Activated CD4-positive, alpha-beta T cell treated with anti-CD3 and anti-CD28 coated beads, Interleukin-2, Interleukin-4, amounts not matched to agents 100 ng/mL and 50 ng/mL, durations not matched to agents 16 hours and 8 hours (primary cell): ENCODE data around the gene ESR1.

Experiments
- DNase-seq: peaks from one replicate; pipeline ENCODE4 v3.0.0-alpha.2; 2020; ENCODE audit warnings: low spot score

The ESR1 gene

DNA sequence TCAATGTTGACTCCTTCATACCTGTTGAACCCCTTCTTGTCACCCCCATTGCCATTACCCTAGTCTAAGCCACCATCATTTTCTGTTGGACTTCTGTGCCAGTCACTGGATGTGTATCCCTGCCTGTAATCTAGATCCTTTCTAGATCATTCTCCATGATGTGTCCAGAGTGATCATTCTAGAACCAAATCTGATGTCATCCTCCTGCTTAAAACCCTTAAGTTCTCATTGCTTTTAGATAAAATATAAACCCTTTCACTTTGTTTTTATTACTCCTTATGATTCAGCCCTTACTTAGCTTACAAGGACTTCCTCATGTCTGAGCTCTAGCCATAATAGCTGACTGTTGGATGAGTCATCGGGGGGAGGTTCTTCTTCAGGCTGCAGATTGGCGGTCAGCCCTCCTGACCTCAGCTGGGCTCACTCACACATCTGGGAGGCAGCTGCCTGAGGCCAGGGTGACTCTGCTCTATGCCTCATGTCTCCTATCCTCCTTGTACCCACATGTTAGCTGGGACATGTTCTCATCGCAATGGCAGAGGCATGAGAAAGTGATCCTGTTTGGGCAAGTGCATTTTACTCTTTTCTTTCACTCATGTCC lies 287.6 kb downstream of the ESR1 start:
- peak; percentile 35 for DNase-seq

GRCh38 chr6:152096863-152097496 lies 289.5 kb downstream of the ESR1 start:
- DNase-seq: no peak

GRCh38 chr6:152098683-152099082 lies 291.2 kb downstream of the ESR1 start:
- DNase-seq: no peak

- no peak for DNase-seq
Measured at GRCh38 chr6:152099446-152100182, 292.1 kb downstream of the ESR1 start.

DNA sequence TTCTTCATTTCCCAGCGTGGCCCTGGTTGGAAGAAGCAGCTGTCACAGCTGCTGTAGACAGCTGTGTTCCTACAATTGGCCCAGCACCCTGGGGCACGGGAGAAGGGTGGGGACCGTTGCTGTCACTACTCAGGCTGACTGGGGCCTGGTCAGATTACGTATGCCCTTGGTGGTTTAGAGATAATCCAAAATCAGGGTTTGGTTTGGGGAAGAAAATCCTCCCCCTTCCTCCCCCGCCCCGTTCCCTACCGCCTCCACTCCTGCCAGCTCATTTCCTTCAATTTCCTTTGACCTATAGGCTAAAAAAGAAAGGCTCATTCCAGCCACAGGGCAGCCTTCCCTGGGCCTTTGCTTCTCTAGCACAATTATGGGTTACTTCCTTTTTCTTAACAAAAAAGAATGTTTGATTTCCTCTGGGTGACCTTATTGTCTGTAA lies 292.7 kb downstream of the ESR1 start:
- DNase-seq: no peak

GRCh38 chr6:152107973-152108372 lies 300.5 kb downstream of the ESR1 start:
- no peak for DNase-seq

DNA sequence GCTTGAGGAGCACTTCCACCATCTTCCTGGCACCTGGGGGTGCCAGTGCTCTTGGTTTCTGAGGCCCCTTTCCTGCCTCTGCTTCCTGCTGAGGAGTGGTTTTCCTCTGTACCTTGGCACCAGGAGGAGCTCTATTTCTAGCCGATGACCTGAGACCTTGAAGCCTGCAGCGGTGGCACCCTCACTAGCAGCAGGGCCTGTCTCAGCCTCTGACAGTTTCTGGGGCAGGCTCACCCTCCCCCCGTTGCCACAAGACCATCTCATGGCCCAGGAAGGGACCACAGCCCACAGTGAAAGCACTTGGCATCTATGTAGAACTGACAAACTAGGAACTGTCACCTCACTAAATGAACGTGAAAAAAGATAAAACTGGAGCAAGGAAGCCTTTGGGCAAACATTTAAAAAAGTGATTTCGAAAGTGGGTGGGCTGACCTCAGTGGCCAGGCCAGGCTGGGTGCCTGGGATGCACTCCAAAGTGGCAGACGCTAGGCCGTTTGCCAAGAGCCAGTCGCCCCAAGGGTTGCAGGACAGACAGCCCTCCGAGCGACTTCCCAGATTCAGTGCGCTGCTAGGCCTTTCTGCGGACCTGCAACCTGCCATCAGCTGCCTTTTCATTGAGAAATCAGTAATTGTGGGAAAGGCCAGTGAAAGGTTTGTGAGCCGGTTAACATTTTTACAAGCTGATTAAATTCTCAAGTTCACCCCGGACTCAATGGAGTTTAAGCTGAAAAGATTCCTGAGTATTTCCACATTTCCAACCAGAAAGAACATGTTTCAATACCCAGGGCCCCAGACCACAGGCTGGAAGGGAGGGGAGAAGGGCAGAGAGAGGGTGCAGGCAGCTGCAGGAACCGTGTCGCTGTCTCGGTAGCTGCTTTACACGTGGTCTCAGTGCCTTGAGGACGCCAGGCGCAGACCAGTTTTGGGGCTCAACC lies 303.7 kb downstream of the ESR1 start:
- DNase-seq: no peak

- DNase-seq: no peak
Measured at GRCh38 chr6:152112491-152113261, 305.2 kb downstream of the ESR1 start.

DNA sequence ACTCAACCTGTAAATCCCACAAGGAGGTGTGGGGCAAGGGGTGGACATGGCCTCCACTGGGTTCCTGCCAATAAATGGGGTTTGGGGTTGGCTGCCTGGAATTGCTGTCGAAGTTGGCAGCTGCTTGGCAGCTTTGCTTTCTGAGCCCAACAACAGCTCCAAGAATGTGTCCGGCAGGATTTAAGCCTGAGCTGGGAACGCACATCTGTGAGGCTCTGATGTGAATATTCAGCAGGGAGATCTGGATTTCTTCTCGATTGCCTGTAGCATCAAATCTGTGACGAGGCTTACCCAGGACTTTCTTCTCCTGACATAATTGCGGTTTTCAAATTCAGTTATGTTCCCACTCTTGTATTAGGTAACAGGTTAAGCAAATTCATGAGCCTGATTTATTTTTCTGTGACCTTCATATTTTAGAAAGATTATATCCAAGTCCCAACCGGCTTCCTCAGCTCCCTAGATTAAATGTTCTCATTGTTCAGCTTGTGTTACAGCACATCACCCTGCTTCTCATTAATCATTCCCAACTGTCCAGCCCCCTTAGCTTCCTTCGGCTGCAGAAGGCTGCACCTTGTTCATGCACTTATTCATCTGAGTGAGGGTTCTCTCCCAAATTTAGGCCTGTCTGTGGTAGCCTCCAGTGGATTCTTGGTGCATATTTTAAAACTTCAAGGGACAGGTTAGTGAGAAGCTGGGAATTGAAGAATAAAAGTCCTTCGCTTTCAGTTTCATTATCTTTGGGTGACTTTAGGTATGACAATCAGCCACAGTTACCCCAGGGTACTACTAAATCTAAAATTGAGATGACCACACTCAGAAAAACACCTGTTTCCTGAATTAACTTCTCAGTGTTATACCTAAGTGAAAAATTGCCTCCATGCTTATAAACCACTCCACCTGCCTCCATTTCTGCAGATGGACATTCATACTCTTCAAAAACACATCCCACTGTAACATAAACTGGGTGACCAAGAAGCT lies 310.0 kb downstream of the ESR1 start:
- no peak for DNase-seq

GRCh38 chr6:152118224-152118623 lies 310.7 kb downstream of the ESR1 start:
- DNase-seq: no peak

GRCh38 chr6:152118678-152119077 lies 311.2 kb downstream of the ESR1 start:
- DNase-seq: no peak

GRCh38 chr6:152119831-152120230 lies 312.3 kb downstream of the ESR1 start:
- DNase-seq: no peak

GRCh38 chr6:152121910-152122309 lies 314.4 kb downstream of the ESR1 start:
- DNase-seq: no peak

DNA sequence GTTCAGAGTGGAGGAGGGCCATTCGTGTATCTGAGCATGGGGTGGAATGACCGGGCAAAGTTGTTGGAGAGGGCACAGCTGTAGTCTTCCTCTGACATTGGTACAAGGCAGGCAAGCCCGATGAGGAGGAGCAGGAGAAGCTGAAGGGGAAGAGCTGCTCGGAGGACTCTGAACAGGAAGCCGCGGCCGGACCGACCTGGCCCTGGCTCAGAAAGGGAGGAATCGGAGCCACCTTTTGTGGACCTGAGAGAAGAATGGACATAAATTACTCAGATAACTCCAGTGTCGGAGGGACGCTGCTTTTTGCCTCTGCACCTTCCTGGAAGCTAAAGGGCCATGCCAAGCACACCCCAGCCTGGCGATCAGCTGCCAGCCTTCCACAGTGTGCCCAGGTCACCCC lies 315.0 kb downstream of the ESR1 start:
- no peak for DNase-seq

- DNase-seq: no peak
Measured at GRCh38 chr6:152123076-152123475, 315.6 kb downstream of the ESR1 start.

DNA sequence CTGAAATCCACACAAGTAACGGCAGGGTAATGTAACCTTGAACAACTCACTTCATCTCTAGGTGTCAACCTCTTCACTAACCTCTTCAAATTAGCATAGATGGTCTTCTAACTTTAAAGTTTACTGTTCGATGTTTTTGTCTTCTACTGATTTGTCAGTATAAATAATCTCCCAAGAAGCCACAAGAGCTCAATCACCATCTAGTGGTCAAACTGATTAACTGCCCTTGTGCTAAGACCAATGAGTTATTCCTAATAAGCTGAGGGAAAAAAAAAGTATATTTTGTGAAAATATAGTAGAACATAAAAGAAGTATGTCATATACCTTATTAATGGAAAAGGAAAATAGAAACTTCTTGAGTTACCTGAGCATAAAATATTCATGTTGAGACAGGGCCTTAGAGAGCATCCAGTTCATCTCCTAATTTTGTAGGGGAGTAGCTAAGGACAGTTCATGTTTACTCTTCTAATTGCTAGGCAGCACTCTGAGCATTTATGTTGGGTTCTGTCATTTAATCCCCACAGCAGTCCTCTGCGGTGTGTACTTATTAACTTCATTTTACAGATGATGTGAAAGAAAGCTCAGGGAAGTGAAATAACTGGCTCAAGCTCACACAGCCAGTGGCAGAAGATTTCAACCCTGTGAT lies 317.1 kb downstream of the ESR1 start:
- peak; percentile 37 for DNase-seq

DNA sequence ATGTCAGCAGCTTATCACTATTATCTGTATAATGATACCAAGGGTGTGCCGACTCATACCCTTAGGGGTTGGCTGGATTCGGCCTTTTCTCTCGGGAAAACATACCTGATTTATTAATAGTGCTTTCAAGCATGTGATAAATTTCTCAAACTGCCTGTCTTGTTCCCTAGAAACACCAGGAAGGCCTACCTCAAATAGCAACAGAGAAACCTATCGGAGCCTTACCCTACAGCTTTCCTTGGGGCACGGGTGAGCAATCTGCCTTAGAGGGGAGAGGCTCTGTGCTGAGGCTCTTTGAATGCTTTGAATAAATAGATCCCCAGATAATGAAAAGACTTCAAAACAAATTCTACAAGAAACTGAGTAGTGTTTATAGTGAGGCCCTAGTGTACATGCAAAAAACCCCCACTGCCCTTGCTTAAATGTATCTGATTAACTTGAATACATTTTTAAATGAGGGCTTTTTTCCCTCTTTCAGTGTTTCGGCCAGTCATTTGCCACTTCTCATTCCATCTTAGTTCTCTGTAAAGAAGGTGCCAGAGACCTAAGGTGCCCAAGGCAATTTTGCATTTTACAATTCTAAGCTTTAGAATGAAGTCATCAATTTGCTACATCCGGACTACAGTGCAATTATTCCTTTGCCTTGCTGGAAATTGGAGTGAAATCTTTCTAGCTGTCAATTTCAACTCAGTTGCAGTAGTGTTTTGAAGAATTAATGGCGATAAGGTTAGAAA lies 320.1 kb downstream of the ESR1 start:
- no peak for DNase-seq

GRCh38 chr6:152129691-152130151 lies 322.2 kb downstream of the ESR1 start:
- no peak for DNase-seq

DNA sequence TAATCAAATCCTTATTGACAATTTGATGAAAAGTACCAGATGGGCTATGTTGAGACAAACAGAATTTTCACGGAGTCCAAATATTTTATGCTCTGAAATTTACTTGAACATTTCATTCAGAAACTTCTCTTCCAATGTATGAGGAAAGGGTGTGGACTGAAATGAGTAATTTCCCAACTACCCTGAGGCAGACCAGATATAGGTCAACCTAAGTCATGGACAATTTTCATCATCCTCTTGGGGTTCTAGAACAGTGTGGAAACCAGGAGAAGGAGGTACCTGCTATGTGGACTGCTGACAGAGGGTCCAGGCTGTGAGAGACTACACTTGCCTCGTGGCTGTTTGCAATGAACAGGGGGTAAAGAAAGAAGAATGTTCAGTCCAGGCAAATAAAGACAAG lies 323.0 kb downstream of the ESR1 start:
- no peak for DNase-seq
